Heart left ventricle (tissue), 13 donors: ENCODE measurements around the gene SDHAF4.

Experiments
- POLR2A ChIP-seq, 2 donors: fragments of 450-650 bp; IDR thresholded peaks; one replicate each; pipeline ENCODE4 v1.6.1; 2017; ENCODE audit warnings: antibody characterized with exemption in 2 of 2, mild to moderate bottlenecking in 2 of 2, moderate library complexity in 2 of 2
- TF ChIP-seq, protein P1 (sequence below), 12 donors: fragments of 200-600 bp; sonication (generic) in 4 of 12; IDR thresholded peaks; one replicate each; pipeline versions ENCODE4 v1.5.0 to v1.8.0; 2018 to 2022; ENCODE audit warnings: antibody characterized with exemption in 12 of 12, mild to moderate bottlenecking in 5 of 12
- donor health status: ischemic (EF 13 %, LVEDD 7.1; RV severe dilation, severe dysfunction).
- donor health status: DM: no; HTN: yes; CAD: no.
- donor health status: DM: no; HTN: no; CAD: no.
- donor health status: ischemic (EF 25% LVEDD 6.9; RV normal size, moderate dysfunction).
- donor health status: ischemic (EF 25% LVEDD 5.7; RV mildly dilated, moderate dysfunction).
- donor health status: ischemic (EF 35%, LVEDD 5.7; RV mildly dilated, moderate dysfunction).
- donor health status: nonischemic (EF 11% LVEDD 7.7; RV severe dilation, severe dysfunction).
- donor health status: DM: yes; HTN: yes; CAD: no.
- donor health status: PGD.
- donor health status: ischemic (EF 29% LVEDD 5.4; RV normal size, mild dysfunction).
- donor health status: nonischemic (EF 23%, LVEDD 6.1; RV moderate dilation, normal function).

- no peak for TF ChIP-seq POLR2A (IDR thresholded peaks at IDR 0.05)
- TF ChIP-seq, protein P1, sequence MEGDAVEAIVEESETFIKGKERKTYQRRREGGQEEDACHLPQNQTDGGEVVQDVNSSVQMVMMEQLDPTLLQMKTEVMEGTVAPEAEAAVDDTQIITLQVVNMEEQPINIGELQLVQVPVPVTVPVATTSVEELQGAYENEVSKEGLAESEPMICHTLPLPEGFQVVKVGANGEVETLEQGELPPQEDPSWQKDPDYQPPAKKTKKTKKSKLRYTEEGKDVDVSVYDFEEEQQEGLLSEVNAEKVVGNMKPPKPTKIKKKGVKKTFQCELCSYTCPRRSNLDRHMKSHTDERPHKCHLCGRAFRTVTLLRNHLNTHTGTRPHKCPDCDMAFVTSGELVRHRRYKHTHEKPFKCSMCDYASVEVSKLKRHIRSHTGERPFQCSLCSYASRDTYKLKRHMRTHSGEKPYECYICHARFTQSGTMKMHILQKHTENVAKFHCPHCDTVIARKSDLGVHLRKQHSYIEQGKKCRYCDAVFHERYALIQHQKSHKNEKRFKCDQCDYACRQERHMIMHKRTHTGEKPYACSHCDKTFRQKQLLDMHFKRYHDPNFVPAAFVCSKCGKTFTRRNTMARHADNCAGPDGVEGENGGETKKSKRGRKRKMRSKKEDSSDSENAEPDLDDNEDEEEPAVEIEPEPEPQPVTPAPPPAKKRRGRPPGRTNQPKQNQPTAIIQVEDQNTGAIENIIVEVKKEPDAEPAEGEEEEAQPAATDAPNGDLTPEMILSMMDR (IDR thresholded peaks at IDR 0.05), result peak in 11 of 12 donors; percentile 17 to 61 (median 47)
Observed at GRCh38 chr6:70547313-70547712, 19.4 kb upstream of the SDHAF4 start.
